HepG2 (cell line): Measurements from ENCODE around the gene PDGFRA. TPM values are rescaled to one million over a fixed set of nuclear protein-coding genes. Genes with fewer than 3 reads are reported as not detected.

Experiments used
- ATAC-seq: fragments of 200-7000 bp; cut with Tn5 transposase; 3 replicates; pipeline ENCODE4 v1.9.1; 2020; ENCODE audit warnings: mild to moderate bottlenecking, moderate library complexity
- BruUV-seq: library from RNA; stranded (reverse); fragments of 400-500 nt; replicated peaks from 2 replicates; lab custom pipeline; 2021; lab: Mats Ljungman, UMichigan
- CTCF ChIA-PET: fragments of 300-600 bp; formaldehyde crosslinking; extraction: SDS; loops from one replicate; lab custom pipeline; 2021; ENCODE audit warnings: low total read pairs, inconsistent platforms, low intra/inter-chr PET ratio; lab: Yijun Ruan, JAX
- POLR2A ChIA-PET: fragments of 350-600 bp; sonication (Branson Sonifier 250); formaldehyde crosslinking; loops from one replicate; lab custom pipeline; 2020; ENCODE audit warnings: antibody characterized with exemption, inconsistent platforms; lab: Yijun Ruan, JAX
- DNase-seq: peaks from one replicate; pipeline ENCODE4 v3.0.0-alpha.2; 2015; ENCODE audit warnings: low spot score
- FAIRE-seq: peaks from 3 replicates; lab custom pipeline; 2011; peaks lifted over from hg19 to GRCh38; lab: Jason Lieb, UNC
- H2AFZ ChIP-seq: one replicate; pipeline ENCODE4 v1.6.1; 2011; ENCODE audit warnings: low read length, inconsistent platforms
- H3K27ac ChIP-seq: fragments of 300-600 bp; 3 replicates; pipeline ENCODE4 v1.8.0; 2011; ENCODE audit warnings: mixed run types, mild to moderate bottlenecking, mixed read lengths, low read length, inconsistent platforms; ENCODE audit not compliant: insufficient read depth; ENCODE audit errors: extremely low read length
- H3K27me3 ChIP-seq, 2 experiments: fragments of 200-600 bp in 1 of 2; 2 replicates in 1 of 2; 3 replicates in 1 of 2; pipeline versions ENCODE4 v1.6.0 to v1.8.0; 2011; ENCODE audit warnings: low read length in 2 of 2, mild to moderate bottlenecking in 2 of 2, moderate library complexity in 2 of 2, inconsistent platforms in 1 of 2; ENCODE audit not compliant: insufficient read depth in 2 of 2, control insufficient read depth in 1 of 2
- H3K36me3 ChIP-seq, 2 experiments: fragments of 200-600 bp in 1 of 2; replicated peaks in 1 of 2; 2 replicates in 1 of 2; 3 replicates in 1 of 2; pipeline versions ENCODE4 v1.5.1 to v1.8.0; 2011; ENCODE audit warnings: low read length in 2 of 2, inconsistent platforms in 1 of 2; ENCODE audit not compliant: insufficient read depth in 2 of 2, control insufficient read depth in 1 of 2
- H3K4me1 ChIP-seq: 2 replicates; pipeline ENCODE4 v1.5.1; 2012; ENCODE audit warnings: low read length, inconsistent platforms; ENCODE audit not compliant: insufficient read depth
- H3K4me2 ChIP-seq: 2 replicates; pipeline ENCODE4 v1.6.0; 2011; ENCODE audit warnings: low read depth, low read length, inconsistent platforms
- H3K4me3 ChIP-seq, 3 experiments: fragments of 200-600 bp in 1 of 3; sonication (generic), shearing (Covaris generic) in 1 of 3; replicated peaks in 1 of 3; 2 replicates each; pipeline ENCODE4 v1.5.1; 2011 to 2016; ENCODE audit warnings: low read length in 3 of 3, inconsistent platforms in 2 of 3, low read depth in 2 of 3, mild to moderate bottlenecking in 2 of 3, control low read depth in 1 of 3, mixed read lengths in 1 of 3; ENCODE audit not compliant: insufficient read depth in 1 of 3
- H3K79me2 ChIP-seq: one replicate; pipeline ENCODE4 v1.6.1; 2011; ENCODE audit warnings: low read length, inconsistent platforms; ENCODE audit not compliant: insufficient read depth
- H3K9ac ChIP-seq: 2 replicates; pipeline ENCODE4 v1.6.0; 2011; ENCODE audit warnings: mild to moderate bottlenecking, low read depth, low read length, inconsistent platforms; ENCODE audit not compliant: insufficient read depth
- H3K9me3 ChIP-seq: 2 replicates; pipeline ENCODE4 v1.5.1; 2012; ENCODE audit warnings: mild to moderate bottlenecking, low read length
- H4K20me1 ChIP-seq: 2 replicates; pipeline ENCODE4 v1.6.0; 2011; ENCODE audit warnings: inconsistent platforms, mild to moderate bottlenecking, low read length, moderate library complexity; ENCODE audit not compliant: insufficient read depth
- ATM ChIP-seq: fragments of 450-650 bp; IDR thresholded peaks from 2 replicates; pipeline ENCODE4 v1.7.1; 2017; ENCODE audit warnings: mild to moderate bottlenecking, borderline replicate concordance
- DPF2 ChIP-seq: sonication (generic); formaldehyde crosslinking; IDR thresholded peaks from 2 replicates; pipeline ENCODE4 v1.4.0; 2020; ENCODE audit warnings: mild to moderate bottlenecking, low read depth, missing genetic modification reagents, borderline replicate concordance
- KDM5B ChIP-seq: sonication (generic); formaldehyde crosslinking; IDR thresholded peaks from 2 replicates; pipeline ENCODE4 v1.4.0; 2020; ENCODE audit warnings: missing genetic modification reagents, mild to moderate bottlenecking, borderline replicate concordance
- RNF219 ChIP-seq: sonication (generic); formaldehyde crosslinking; IDR thresholded peaks from 2 replicates; pipeline ENCODE4 v1.5.0; 2020; ENCODE audit warnings: mild to moderate bottlenecking, missing genetic modification reagents
- SP2 ChIP-seq: sonication (generic); formaldehyde crosslinking; IDR thresholded peaks from 2 replicates; pipeline ENCODE4 v1.5.1; 2020; ENCODE audit warnings: mild to moderate bottlenecking, missing genetic modification reagents
- ZNF142 ChIP-seq: sonication (generic); formaldehyde crosslinking; IDR thresholded peaks from 2 replicates; pipeline ENCODE4 v1.4.0; 2020; ENCODE audit warnings: missing genetic modification reagents
- ZNF414 ChIP-seq: sonication (generic); formaldehyde crosslinking; IDR thresholded peaks from 2 replicates; pipeline ENCODE4 v1.5.0; 2020; ENCODE audit warnings: missing genetic modification reagents
- ZNF460 ChIP-seq: sonication (generic); formaldehyde crosslinking; IDR thresholded peaks from 2 replicates; pipeline ENCODE4 v1.5.1; 2020; ENCODE audit warnings: missing genetic modification reagents, mild to moderate bottlenecking, borderline replicate concordance
- ZNF550 ChIP-seq: sonication (generic); formaldehyde crosslinking; IDR thresholded peaks from 2 replicates; pipeline ENCODE4 v1.4.0; 2020; ENCODE audit warnings: mild to moderate bottlenecking, missing genetic modification reagents, borderline replicate concordance
- ZNF580 ChIP-seq: IDR thresholded peaks from 2 replicates; pipeline ENCODE4 v1.6.1; 2016; ENCODE audit warnings: low read depth, borderline replicate concordance
- ZNF652 ChIP-seq: IDR thresholded peaks from 2 replicates; pipeline ENCODE4 v1.6.1; 2016; ENCODE audit warnings: low read depth, borderline replicate concordance
- ZNF740 ChIP-seq: sonication (generic); formaldehyde crosslinking; IDR thresholded peaks from 2 replicates; pipeline ENCODE4 v1.4.0; 2020; ENCODE audit warnings: missing genetic modification reagents
- ZNF788 ChIP-seq: sonication (generic); formaldehyde crosslinking; IDR thresholded peaks from 2 replicates; pipeline ENCODE4 v1.5.0; 2020; ENCODE audit warnings: mild to moderate bottlenecking, missing genetic modification reagents, borderline replicate concordance
- WGBS: methylation state at CpG from one replicate; pipeline ENCODE4 v1.1.6; 2017; ENCODE audit warnings: low lambda C conversion rate; 5-methylcytosine and 5-hydroxymethylcytosine counted together
- in situ Hi-C: cut with HindIII; loops from 2 replicates; pipeline ENCODE4 v1.10.0; 2017; ENCODE audit warnings: low pct_unique_long_range_greater_than_20kb; ENCODE audit not compliant: extremely low pct_ligation_motif_present
- intact Hi-C: fragments of 100-400 bp; cut with micrococcal nuclease; formaldehyde crosslinking; loops from one replicate; pipeline ENCODE4 v1.10.0; 2022; ENCODE audit not compliant: unreplicated experiment
- polyA plus RNA-seq, 8 experiments: library from polyadenylated mRNA; depleted of rRNA in 3 of 8; stranded (reverse) in 7 of 8; unstranded in 1 of 8; fragments of >200 nt; fragmentation: Illumina TruSeq in 4 of 8; extraction: Trizol in 4 of 8; gene quantifications; 2 replicates each; pipeline versions ENCODE4 v1.2.1 to v1.2.3, GENCODE V29; 2011 to 2016; ENCODE audit warnings: low read depth in 4 of 8, missing spikeins in 1 of 8, mixed read lengths in 1 of 8; ENCODE audit not compliant: insufficient read depth in 1 of 8
- total RNA-seq, 5 experiments: library from RNA; depleted of rRNA; stranded (reverse); fragments of >200 nt; fragmentation: Illumina TruSeq; extraction: Trizol; gene quantifications; 2 replicates each; pipeline ENCODE4 v1.2.3, GENCODE V29; 2016; ENCODE audit warnings: low read depth in 1 of 5

PDGFRA gene
- total and polyA plus RNA-seq, 2 of the 13 experiments (the other 11 are each of a cell fraction or from before 2014, with no cell fraction given), result 0.04 TPM; not detected in 1

- WGBS, result 19% methylated on average over 7 of the region's 7 CpGs
- no peak for TF ChIP-seq ZNF550
- TF ChIP-seq SP2 (CRISPR knock-in tag), result no peak
- TF ChIP-seq DPF2 (CRISPR knock-in tag), result no peak
- no peak for TF ChIP-seq ZNF460 (CRISPR knock-in tag)
- no peak for TF ChIP-seq ZNF788 (CRISPR knock-in tag)
- TF ChIP-seq ZNF142, result no peak
- no peak for TF ChIP-seq ATM
- TF ChIP-seq KDM5B (CRISPR knock-in tag), result no peak
- TF ChIP-seq ZNF740 (CRISPR knock-in tag), result no peak
- no peak for TF ChIP-seq ZNF580 (CRISPR knock-in tag)
- TF ChIP-seq RNF219 (CRISPR knock-in tag), result no peak
- TF ChIP-seq ZNF414 (CRISPR knock-in tag), result no peak
- no peak for TF ChIP-seq ZNF652
These were observed 92.0 kb downstream of the PDGFRA start for GRCh38 chr4:54320826-54321685.

More at GRCh38 chr4:54320826-54321685, 92.0 kb downstream of the PDGFRA start:
- POLR2A ChIA-PET, result no interaction called here
- no peaks in the 10 kb centered on the region for H3K36me3 ChIP-seq
- H3K9me3 ChIP-seq, result no peaks in the 10 kb centered on the region
- H3K4me1 ChIP-seq, result no peaks in the 10 kb centered on the region
- in situ Hi-C loops, result loop anchor here (5.0 to 25.0 kb wide), 2 partner anchors 121 to 641 kb away; no protein-coding TSS in a partner anchor
- no peak overlapping the region for H3K4me3 ChIP-seq
- no peak overlapping the region for H3K4me2 ChIP-seq
- no peaks in the 10 kb centered on the region for H4K20me1 ChIP-seq
- H3K79me2 ChIP-seq, result no peaks in the 10 kb centered on the region
- no peak for DNase-seq
- intact Hi-C loops, result loop anchor here (5.0 kb wide), 1 partner anchor 361 kb away; no protein-coding TSS in a partner anchor
- H3K27ac ChIP-seq, result no peak overlapping the region
- no peak overlapping the region for H3K9ac ChIP-seq
- ATAC-seq, result no peak
- peaks cover 2 to 4% of the 10 kb centered on the region in 2 experiments; a peak in 1 of 5 replicates for H3K27me3 ChIP-seq
- H2AFZ ChIP-seq, result no peak overlapping the region
- BruUV-seq, result no TSS peak
- no peak for FAIRE-seq
- CTCF ChIA-PET, result no interaction called here
